Effector memory CD4-positive, alpha-beta T cell (primary cell): ENCODE measurements around the gene ZNF525.
"Not testable (repeated sequence)": the region's sequence is repeated elsewhere in the genome, so short reads cannot be mapped to it uniquely, and the experiment has no call there.

Experiments
- DNase-seq, 3 donors: peaks; one replicate each; pipeline ENCODE4 v3.0.0-alpha.2; 2020
- H3K27ac ChIP-seq: 2 replicates; pipeline ENCODE4 v1.7.0; 2013; ENCODE audit warnings: mild to moderate bottlenecking, low read length, moderate library complexity; ENCODE audit not compliant: insufficient read depth, poor library complexity, severe bottlenecking
- H3K27me3 ChIP-seq: replicated peaks from 2 replicates; pipeline ENCODE4 v1.7.0; 2013; ENCODE audit warnings: mild to moderate bottlenecking, low read length; ENCODE audit not compliant: insufficient read depth, control insufficient read depth, poor library complexity, severe bottlenecking
- H3K36me3 ChIP-seq: 2 replicates; pipeline ENCODE4 v1.7.0; 2013; ENCODE audit warnings: mild to moderate bottlenecking, low read length, moderate library complexity; ENCODE audit not compliant: control insufficient read depth, insufficient read depth
- H3K4me1 ChIP-seq: 2 replicates; pipeline ENCODE4 v1.7.0; 2013; ENCODE audit warnings: low read length, mild to moderate bottlenecking; ENCODE audit not compliant: control insufficient read depth, insufficient read depth, poor library complexity, severe bottlenecking
- H3K4me3 ChIP-seq: 2 replicates; pipeline ENCODE4 v1.7.0; 2013; ENCODE audit warnings: low read length, low read depth, mild to moderate bottlenecking; ENCODE audit not compliant: insufficient read depth, poor library complexity, severe bottlenecking
- H3K9me3 ChIP-seq: 2 replicates; pipeline ENCODE4 v1.7.0; 2013; ENCODE audit warnings: mild to moderate bottlenecking, low read length, moderate library complexity; ENCODE audit not compliant: control insufficient read depth
- total RNA-seq, 3 donors: gene quantifications; one replicate each; lab custom pipeline; 2026; lab: John Stamatoyannopoulos, UW

ZNF525 gene
- total RNA-seq = 16.4 to 26.5 (median 17.5) reads per million in 3 donors

DNA sequence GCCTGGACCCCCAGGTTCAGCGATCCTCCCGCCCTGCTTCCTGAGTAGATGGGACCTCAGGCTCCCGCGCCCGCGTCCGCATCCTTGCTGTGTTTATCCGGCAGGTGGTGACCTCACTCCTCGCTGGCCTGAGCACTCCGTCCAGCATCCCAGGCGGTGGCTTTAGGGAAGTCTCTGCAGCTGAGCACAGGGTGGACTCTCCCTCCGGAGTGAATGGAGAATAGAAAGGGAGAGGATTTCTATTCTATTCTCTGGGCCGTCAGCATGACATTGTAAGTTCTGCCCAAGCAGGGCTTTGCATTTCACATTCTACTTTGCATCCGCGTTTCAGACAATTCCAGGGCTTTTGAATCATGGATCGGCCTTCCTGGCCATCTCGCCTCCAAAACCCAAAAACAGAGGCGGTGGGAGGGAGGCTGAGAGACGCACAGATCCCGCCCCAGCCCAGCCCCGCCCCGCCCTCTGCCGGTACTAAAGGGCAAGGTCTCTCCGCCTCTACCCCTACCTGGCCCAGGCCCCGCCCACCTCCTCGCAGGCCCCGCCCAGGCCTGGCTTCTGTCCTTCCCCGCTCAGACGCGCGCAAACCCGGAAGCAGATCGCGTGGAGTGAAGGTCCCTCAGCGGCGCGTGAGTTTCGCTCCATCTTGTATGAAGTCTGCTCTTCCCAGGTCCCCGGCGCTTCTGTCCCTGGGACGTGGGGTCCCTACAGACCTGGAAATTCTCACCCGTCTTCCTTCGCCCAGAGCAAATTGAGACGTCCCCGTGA is at the start of gene ZNF525:
Gene ZNF525 (plus strand): TSS at position 572 of the 765 bp plus-strand sequence. CDS start 6,577 bp downstream, outside the sequence.
- Histone ChIP-seq H3K4me1 (peaks cover 4% of the 10 kb centered on the region), H3K27ac (peak within 1 kb of the TSS; percentile 78), H3K9me3 (no peaks in the 10 kb centered on the region), H3K36me3 (no peaks in the 10 kb centered on the region), H3K4me3 (peak within 1 kb of the TSS; percentile 85), H3K27me3 (no peaks in the 10 kb centered on the region)
- peak; percentile 94 to 95 (median 95) for DNase-seq

GRCh38 chr19:53328967-53329366 is 36.5 kb upstream of the ZNF525 start:
- Histone ChIP-seq H3K36me3 (no peaks in the 10 kb centered on the region), H3K27ac (no peak overlapping the region), H3K4me3 (peak overlapping the region; percentile 20), H3K4me1 (peaks cover 3% of the 10 kb centered on the region), H3K27me3 (no peaks in the 10 kb centered on the region), H3K9me3 (no peaks in the 10 kb centered on the region)
- DNase-seq = no peak

DNA sequence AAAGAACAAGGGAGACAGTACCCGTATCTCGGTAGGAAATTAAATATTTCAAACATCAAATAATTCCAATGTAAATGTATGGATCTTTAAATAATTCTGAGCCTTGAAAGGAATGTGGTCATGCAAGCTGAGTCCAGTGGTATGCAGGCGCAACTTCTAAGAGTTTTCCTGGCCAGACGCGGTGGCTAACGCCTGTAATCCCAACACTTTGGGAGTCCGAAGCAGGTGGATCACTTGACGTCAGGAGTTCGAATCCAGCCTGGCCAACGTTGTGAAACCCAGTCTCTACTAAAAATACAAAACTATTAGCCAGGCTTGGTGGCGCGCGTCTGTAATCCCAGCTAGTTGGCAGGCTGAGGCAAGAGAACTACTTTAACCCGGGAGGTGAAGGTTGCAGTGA is 33.0 kb upstream of the ZNF525 start:
- H3K4me1 ChIP-seq = peaks cover 11% of the 10 kb centered on the region
- H3K27me3 ChIP-seq = no peaks in the 10 kb centered on the region
- H3K27ac ChIP-seq = no peak overlapping the region
- peaks cover 4% of the 10 kb centered on the region for H3K36me3 ChIP-seq
- DNase-seq = no peak
- H3K9me3 ChIP-seq = no peaks in the 10 kb centered on the region
- peak overlapping the region; percentile 64 for H3K4me3 ChIP-seq

DNA sequence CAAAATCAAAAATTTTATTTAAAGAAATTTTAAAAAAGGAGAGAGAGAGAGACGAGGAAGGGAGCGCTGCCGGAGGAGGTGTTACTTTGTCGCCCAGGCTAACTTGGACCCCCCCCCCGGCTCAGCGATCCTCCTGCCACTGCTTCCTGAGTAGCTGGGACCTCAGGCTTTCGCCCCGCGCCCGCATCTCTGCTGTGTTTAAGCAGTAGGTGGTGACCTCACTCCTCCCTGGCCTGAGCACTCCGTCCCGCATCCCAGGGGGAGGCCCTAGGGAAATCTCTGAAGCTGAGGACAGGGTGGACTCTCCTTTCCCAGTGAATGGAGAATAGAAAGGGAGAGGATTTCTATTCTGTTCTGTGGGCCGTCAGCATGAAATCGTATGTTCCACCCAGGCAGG is 32.4 kb upstream of the ZNF525 start:
- DNase-seq = peak in 1 of 3 donors; percentile 8
- H3K36me3 ChIP-seq = peaks cover 9% of the 10 kb centered on the region
- peak overlapping the region; percentile 64 for H3K4me3 ChIP-seq
- H3K27ac ChIP-seq = peak overlapping the region; percentile 48
- H3K9me3 ChIP-seq = no peaks in the 10 kb centered on the region
- H3K4me1 ChIP-seq = peaks cover 11% of the 10 kb centered on the region
- H3K27me3 ChIP-seq = no peaks in the 10 kb centered on the region

DNA sequence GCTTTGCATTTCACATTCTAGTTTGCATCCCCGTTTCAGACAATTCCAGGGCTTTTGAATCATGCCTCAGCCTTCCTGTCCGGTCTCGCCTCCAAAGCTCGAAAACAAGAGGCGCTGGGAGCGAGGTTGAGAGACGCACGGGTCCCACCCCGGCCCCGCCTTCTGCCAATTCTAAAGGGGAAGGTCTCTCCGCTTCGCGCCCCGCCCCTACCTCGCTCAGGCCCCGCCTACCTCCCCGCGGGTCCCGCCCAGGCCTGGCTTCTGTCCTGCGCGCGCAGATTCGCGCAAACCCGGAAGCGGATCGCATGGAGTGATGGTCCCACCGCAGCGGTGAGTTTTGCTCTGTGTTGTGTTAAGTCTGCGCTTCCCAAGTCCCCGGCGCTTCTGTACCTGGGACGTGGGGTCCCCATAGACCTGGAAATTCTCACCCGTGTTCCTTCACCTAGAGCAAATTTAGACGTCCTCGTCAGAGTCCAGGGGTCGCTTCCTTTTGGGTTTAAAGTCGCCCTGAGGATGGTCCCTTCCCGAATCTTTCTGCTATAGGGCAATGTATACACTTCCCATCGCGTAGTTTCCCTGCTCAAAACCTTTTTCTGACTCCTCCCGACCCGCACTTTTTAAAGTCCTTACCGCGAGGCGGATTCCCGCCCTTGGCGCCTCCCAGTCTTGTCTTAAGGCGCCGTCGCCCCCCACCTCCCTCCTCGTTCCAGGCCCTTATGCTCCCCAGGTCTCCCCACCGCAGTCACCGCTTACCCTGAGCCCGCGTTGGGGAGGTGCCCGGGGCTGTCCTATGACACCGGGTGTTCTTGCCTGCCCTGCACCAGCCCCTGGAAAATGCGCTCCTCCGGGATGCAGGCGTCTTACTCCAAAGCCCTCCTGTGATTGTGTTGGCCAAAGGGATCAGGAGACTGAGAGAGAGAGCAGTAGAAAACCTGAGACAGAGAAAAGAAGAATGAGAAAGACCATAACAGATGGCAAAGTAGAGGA is 31.7 kb upstream of the ZNF525 start, which contains the start of gene ZNF845:
Gene ZNF845 (plus strand): TSS at position 287 of the 987 bp plus-strand sequence. CDS start 7,559 bp downstream, outside the sequence.
- H3K9me3 ChIP-seq = no peaks in the 10 kb centered on the region
- DNase-seq = peak; percentile 93 to 95 (median 93)
- H3K4me3 ChIP-seq = peak within 1 kb of the TSS; percentile 64
- peak within 1 kb of the TSS; percentile 48 for H3K27ac ChIP-seq
- peaks cover 11% of the 10 kb centered on the region for H3K4me1 ChIP-seq
- no peaks in the 10 kb centered on the region for H3K27me3 ChIP-seq
- peaks cover 16% of the 10 kb centered on the region for H3K36me3 ChIP-seq

GRCh38 chr19:53344403-53344802 is 21.1 kb upstream of the ZNF525 start:
- not testable (repeated sequence) for DNase-seq, H3K4me1 ChIP-seq, H3K4me3 ChIP-seq, H3K27me3 ChIP-seq, H3K27ac ChIP-seq
- Histone ChIP-seq H3K36me3 (peaks cover 96% of the 10 kb centered on the region), H3K9me3 (peaks cover 34% of the 10 kb centered on the region)

- H3K4me3 ChIP-seq = no peak overlapping the region
- DNase-seq = no peak
- H3K4me1 ChIP-seq = no peaks in the 10 kb centered on the region
- no peaks in the 10 kb centered on the region for H3K27me3 ChIP-seq
- peaks cover 61% of the 10 kb centered on the region for H3K9me3 ChIP-seq
- H3K27ac ChIP-seq = no peak overlapping the region
- H3K36me3 ChIP-seq = peaks cover 10% of the 10 kb centered on the region
These were observed 9.8 kb upstream of the ZNF525 start for GRCh38 chr19:53355739-53356138.

- Histone ChIP-seq H3K27ac (no peak overlapping the region), H3K4me3 (no peak overlapping the region), H3K9me3 (peaks cover 40% of the 10 kb centered on the region)
These were observed 7.5 kb upstream of the ZNF525 start for GRCh38 chr19:53357821-53358581.

DNA sequence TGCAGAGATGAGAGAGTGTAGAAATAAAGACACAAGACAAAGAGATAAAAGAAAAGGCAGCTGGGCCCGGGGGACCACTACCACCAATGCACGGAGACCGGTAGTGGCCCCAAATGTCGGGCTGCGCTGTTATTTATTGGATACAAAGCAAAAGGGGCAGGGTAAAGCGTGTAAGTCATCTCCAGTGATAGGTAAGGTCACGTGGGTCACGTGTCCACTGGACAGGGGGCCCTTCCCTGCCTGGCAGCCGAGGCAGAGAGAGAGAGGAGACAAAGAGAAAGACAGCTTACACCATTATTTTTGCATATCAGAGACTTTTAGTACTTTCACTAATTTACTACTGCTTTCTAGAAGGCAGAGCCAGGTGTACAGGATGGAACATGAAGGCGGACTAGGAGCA is 5.4 kb upstream of the ZNF525 start:
- not testable (repeated sequence) for H3K27ac ChIP-seq, DNase-seq, H3K4me3 ChIP-seq, H3K36me3 ChIP-seq, H3K4me1 ChIP-seq, H3K27me3 ChIP-seq
- H3K9me3 ChIP-seq = peaks cover 20% of the 10 kb centered on the region

More at GRCh38 chr19:53357821-53358581, 7.5 kb upstream of the ZNF525 start:
- no peaks in the 10 kb centered on the region for H3K4me1 ChIP-seq
- no peaks in the 10 kb centered on the region for H3K27me3 ChIP-seq
- no peak for DNase-seq
- H3K36me3 ChIP-seq = no peaks in the 10 kb centered on the region
